NCI-H2029 treated with DMSO at 0.1 percent for 48 hours (cell line): ENCODE results near the gene RAPGEF5.

Experiments
- DNase-seq: peaks from one replicate; lab custom pipeline; 2025; lab: John Stamatoyannopoulos, UW

RAPGEF5 gene

GRCh38 chr7:22356701-22357310 is at the start of gene RAPGEF5:
TSS of gene RAPGEF5 (minus strand) at chr7:22357154. CDS start at chr7:22357060, 94 bp downstream.
- DNase-seq = peak; percentile 55

DNA sequence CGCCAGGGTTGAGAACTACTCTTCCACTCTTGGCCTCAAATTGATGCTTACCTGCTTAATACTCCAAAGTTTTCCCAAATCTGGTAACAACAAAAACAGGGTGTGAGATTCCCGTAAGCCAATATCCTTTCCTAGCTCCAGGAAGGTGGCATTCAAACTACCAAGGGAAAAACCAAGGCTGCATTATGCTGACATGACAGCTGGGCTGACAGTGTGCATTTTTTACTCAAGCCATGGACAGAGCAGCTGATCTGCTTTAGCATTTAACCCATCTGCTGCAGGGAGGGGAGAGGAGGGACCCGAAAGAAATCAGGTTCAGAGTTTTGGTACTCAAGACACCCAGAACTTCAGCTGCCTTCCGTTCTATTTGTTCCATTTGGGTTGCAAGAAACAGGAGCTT is 49.8 kb upstream of the RAPGEF5 start:
- DNase-seq = no peak

- no peak for DNase-seq
Observed at GRCh38 chr7:22404421-22405023, 47.6 kb upstream of the RAPGEF5 start.

- DNase-seq = no peak
Observed at GRCh38 chr7:22403344-22403743, 46.4 kb upstream of the RAPGEF5 start.

DNA sequence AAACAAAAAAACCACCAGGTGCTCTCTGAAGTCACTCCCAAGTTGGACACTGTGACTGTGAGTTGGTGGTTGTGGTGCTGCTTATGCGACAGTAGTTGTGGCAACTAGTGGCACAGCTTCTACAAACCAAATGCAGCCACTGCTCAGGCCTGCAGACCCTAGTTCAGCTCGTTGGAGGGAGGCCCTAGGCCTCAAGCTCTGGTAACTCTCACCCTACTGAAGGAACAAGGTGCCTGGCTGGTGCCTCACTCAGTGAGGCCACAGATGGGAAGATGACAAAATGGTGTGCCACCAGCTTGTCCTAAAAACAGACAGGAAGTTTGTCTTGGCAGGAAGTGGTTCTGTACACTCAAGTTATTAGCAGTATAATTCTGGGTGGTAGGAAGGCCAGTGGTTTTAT is 45.3 kb upstream of the RAPGEF5 start:
- no peak for DNase-seq

DNA sequence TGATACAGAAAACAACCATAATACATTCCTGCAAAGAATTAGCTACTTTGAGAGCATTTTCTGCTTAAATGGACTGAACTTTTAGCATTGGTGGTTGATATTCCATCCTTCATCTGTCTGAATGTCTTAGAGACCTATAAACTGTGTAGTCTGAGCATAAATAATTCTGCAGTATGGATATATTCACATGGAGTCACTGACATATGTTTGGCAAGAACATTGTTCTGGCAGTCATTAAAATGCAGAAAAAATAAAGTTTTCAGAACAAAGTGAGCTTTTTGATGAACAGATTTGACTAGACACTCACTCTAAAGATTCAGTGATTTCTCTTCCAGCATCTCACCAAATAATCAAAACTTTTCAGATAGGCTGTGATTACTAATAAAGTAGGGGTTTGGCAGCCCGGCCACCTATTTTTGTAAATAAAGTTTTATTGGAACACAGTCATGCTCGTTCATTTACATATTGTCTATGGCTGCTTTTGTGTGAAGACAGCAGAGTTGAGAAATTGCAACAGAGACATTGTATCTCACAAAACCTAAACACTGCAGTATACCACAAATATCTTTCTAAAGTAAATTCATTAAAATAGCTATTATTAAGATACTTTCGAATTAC is 44.1 kb upstream of the RAPGEF5 start:
- DNase-seq = no peak

DNA sequence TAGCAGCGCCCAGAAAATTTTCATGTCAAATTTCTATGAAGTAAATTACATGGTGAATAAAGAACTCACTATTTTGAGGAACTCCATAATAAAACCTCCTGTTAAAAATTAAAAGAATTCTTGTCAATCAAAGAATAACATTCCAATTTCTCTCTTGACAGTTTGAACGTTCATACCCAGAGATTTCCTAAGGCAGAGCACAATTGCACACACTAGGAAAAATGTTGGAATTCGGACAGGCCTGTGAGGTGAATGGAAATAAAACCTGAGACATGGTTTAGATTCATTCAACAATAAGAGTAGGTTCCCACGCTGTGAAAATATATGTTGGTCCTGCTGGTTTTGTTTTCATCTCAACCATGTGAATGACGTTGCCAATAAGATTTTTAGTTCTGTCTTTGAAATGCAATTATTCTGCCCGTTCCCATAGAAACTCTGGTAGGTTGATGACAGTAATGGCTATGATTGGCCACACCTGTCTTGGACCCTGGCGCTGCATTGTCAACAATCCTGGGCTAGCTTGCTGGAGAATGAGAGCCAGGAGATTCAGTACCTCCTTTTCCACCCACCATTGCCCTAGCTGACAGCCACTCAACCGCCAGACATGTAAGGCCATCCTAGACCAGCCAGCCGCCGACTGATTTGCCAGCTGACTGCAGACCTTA is 43.3 kb upstream of the RAPGEF5 start:
- no peak for DNase-seq

DNA sequence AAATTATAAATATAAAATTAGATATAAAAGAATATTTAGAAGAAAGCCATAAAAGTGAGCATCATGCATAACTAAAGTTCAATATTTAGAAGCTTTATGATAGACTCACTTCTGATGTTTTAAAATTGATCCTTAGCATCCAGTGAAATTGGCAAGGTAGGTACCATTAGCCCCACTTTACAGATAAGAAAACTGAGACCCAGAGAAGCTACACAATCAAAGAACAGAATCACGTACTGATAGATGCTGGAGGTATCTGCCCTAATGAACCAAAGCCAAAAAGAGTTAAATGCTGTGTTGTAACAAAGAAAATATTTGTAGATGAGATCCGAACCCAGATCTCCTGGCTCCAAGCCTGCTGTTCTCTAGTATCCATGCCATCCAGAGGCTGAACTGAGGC is 42.6 kb upstream of the RAPGEF5 start:
- no peak for DNase-seq

GRCh38 chr7:22399091-22399490 is 42.1 kb upstream of the RAPGEF5 start:
- no peak for DNase-seq

DNA sequence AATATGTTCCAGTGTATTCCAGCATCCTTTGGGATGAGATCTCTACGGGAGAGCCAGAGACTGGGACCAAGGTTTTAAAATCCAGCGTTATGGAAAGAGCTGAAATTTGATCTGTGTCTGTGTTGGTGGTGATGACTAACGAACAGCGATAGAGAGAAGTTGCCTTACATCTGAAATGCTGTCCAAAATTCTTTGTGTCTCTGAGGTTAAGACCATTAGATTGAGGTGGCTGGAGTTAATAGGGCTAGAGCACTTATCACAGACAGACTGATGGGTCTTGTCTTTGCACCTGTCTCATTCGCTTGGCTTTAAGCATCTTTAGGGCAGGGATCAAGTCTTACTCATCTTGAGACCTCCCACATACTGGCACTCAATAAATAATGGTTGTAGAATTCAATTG is 41.0 kb upstream of the RAPGEF5 start:
- DNase-seq = no peak

- DNase-seq = no peak
Observed at GRCh38 chr7:22395222-22395621, 38.3 kb upstream of the RAPGEF5 start.

DNA sequence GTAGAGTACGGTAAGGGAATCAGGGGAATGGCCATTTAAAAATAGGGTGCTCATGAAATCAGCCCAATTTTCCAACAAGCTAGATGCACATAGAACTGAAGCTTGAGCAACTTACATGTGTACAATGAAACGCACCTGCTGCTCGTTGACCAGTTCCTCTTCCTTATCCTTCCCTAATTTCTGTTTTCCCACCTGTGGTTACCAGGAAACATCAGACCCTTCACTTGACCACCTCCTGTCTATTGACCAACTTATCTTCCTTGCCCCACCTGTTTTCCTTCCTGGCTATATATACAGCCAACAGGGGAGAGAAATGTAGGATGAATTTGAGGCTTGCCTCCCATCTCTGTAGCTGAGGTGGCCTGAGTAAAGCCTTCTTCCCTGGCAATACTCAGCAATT is 37.8 kb upstream of the RAPGEF5 start:
- peak; percentile 31 for DNase-seq

GRCh38 chr7:22393913-22394729 is 37.2 kb upstream of the RAPGEF5 start:
- no peak for DNase-seq

- no peak for DNase-seq
Observed at GRCh38 chr7:22390516-22390915, 33.6 kb upstream of the RAPGEF5 start.

- no peak for DNase-seq
Observed at GRCh38 chr7:22389892-22390291, 32.9 kb upstream of the RAPGEF5 start.

DNA sequence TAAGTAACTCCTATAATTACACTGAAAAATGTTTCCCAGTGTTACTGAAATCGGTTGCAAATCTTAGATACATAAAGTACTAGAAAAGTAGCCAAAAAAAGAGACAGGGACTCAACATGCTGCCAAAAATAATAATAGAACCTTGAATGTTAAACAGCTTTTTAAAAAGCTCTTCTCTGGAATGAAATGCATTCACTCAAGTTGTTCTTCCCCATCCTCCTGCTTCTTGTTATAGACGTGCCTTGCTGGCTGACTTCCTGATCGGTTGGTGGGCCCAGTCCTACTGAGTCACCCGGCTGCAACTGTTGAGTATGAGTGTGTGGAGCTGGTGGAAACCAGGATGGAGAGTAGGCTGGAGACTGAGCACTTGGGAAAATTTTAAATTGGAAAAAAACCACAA is 30.6 kb upstream of the RAPGEF5 start:
- DNase-seq = no peak

DNA sequence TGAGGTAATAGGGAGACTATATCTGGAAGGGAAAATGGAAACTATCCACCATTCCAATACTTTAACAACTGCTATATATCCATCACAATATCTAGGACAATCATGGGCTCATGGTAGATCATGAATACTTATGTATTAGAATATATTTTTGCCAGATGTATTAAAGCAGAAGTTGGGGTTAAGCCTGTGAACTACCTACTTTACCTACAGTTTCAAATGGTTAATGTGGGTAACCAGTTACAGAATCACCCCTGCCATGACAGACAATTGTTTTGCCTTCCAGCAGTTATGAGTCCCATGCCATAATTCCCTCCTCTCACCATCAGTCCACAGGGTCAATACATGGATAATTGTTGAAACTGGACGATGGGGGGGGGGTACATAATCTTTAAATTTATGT is 29.9 kb upstream of the RAPGEF5 start:
- DNase-seq = no peak

DNA sequence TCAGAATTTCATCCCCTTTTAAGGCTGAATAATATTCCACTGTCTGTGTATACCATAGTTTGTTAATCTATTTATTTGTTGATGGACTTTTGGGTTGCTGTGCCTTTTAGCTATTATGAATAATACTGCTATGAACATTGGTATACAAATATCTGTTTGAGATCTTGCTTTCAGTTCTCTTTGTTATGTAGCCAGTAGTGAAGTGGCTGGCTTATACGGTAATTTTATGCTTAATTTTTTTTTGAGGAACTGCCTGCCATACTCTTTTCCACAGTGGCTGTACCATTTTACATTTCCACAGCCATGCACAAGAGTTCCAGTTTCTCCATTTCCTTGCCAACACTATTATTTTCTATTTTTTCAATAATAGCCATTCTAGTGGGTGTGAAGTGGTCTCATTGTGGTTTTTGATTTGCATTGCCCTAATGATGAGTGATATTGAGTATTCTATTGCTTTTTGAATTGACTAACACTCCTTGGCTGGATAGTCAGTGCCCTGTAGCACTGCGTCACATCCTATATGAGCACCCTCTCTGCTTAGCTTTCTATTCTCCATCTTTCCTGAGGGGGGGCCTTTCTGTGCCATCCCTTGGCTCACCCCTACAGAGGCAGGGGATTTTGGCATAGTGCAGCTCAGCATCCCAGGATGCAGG is 29.4 kb upstream of the RAPGEF5 start:
- DNase-seq = no peak

GRCh38 chr7:22385326-22385725 is 28.4 kb upstream of the RAPGEF5 start:
- no peak for DNase-seq

DNA sequence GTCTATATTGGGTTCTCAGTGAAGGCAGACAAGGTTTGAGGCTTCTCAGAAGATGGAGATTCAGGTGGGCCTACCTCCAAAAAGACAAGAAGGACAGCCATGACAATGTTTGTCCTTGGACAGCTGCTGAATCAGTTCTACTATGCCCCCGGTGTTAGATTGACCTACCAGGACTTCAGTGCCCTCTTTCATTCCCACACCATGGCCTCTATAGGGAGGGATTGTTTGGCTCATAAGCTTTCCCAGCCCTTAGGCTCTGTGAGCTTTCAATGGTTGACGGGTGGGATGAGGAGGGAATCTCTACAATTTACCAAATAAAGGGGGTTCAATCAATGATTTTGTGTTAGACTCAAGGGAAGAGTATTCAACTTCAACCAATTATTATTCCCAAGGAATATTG is 23.4 kb upstream of the RAPGEF5 start:
- no peak for DNase-seq

DNA sequence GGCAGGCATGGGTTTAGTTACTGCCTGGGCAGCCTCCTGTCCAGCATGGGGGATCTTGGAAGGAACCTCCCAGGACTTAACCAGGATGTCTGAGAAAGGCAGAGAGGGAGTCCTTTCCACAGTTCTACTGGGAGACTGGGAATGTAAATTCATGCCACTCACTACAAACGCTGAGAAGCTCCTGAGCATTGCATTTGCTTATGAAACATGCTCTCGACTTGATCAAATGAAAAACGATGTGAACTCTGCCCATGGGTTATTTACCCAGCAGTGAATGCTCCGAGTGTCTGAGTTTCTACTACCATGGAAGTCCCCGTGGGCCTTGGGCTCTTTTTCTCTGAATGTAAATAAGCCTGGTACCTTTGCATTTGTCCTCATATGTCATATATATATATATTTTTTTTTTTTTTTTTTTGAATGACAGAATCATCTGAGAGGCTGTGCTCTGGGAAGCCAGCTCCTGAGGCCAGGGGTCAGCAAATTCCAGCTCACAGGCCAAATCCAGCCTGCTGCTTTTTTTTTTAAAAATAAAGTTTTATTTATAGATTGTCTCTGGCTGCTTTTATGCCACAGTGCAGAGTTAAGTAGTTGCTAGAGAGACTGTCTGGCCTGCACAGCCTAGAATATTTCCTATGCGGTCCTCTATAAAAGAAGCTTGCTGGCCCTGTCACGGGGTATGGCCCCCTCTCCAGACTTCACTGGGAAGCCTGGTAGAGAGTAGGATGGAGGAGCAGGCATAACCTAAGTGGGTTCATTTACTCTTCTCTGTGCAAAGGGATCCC is 21.4 kb upstream of the RAPGEF5 start:
- DNase-seq = no peak
